ENCODE measurements around the gene PRF1. TPM values are rescaled to one million over a fixed set of nuclear protein-coding genes. Genes with fewer than 3 reads are reported as not detected.

PRF1 gene
- total RNA-seq, 1 experiment from 2014 or later, result 0.26 TPM

GRCh38 chr10:70575486-70575873 lies 27.1 kb downstream of the PRF1 start:
- Histone ChIP-seq H3K9me3 (ENCODE audit: low read length) (no peaks in the 10 kb centered on the region), H4K20me1 (ENCODE audit: insufficient read depth, low read depth, low read length) (no peaks in the 10 kb centered on the region), H2AFZ (ENCODE audit: low read length) (no peak overlapping the region), H3K9ac (ENCODE audit: low read length) (no peak overlapping the region), H3K4me3 (ENCODE audit: low read length) (no peak overlapping the region), H3K4me1 (ENCODE audit: low read length) (peaks cover 9% of the 10 kb centered on the region), H3K27ac (ENCODE audit: low read length) (no peak overlapping the region), H3K36me3 (ENCODE audit: insufficient read depth, low read length) (peaks cover 6% of the 10 kb centered on the region; the same call in 1 of the 2 replicates), H3K79me2 (ENCODE audit: low read length) (no peaks in the 10 kb centered on the region), H3K4me2 (ENCODE audit: low read depth, low read length, poor library complexity, severe bottlenecking) (no peak overlapping the region), H3K9me2 (replicated peaks; ENCODE audit: insufficient read depth, low read length) (no peaks in the 10 kb centered on the region), H3K27me3 (ENCODE audit: low read length) (no peaks in the 10 kb centered on the region)
- DNase-seq, result no peak

GRCh38 chr10:70573599-70574506 lies 28.7 kb downstream of the PRF1 start:
- no peaks in the 10 kb centered on the region for H3K27me3 ChIP-seq (ENCODE audit: low read length)
- no peaks in the 10 kb centered on the region for H3K79me2 ChIP-seq (ENCODE audit: low read length)
- peaks cover 9% of the 10 kb centered on the region for H3K4me1 ChIP-seq (ENCODE audit: low read length)
- no peak for DNase-seq
- 0 out of 2 replicates have a peak, but pooled peaks cover 4% of the 10 kb centered on the region for H4K20me1 ChIP-seq (ENCODE audit: insufficient read depth, low read depth, low read length)
- no peak overlapping the region for H3K4me2 ChIP-seq (ENCODE audit: low read depth, low read length, poor library complexity, severe bottlenecking)
- H3K27ac ChIP-seq (ENCODE audit: low read length), result no peak overlapping the region
- no peaks in the 10 kb centered on the region for H3K9me3 ChIP-seq (ENCODE audit: low read length)
- H2AFZ ChIP-seq (ENCODE audit: low read length), result no peak overlapping the region
- H3K4me3 ChIP-seq (ENCODE audit: low read length), result no peak overlapping the region
- H3K9ac ChIP-seq (ENCODE audit: low read length), result no peak overlapping the region
- H3K9me2 ChIP-seq (replicated peaks; ENCODE audit: insufficient read depth, low read length), result no peaks in the 10 kb centered on the region
- peaks cover 7% of the 10 kb centered on the region; the same call in 1 of the 2 replicates for H3K36me3 ChIP-seq (ENCODE audit: insufficient read depth, low read length)

GRCh38 chr10:70571636-70572439 lies 30.7 kb downstream of the PRF1 start:
- no peaks in the 10 kb centered on the region for H3K9me2 ChIP-seq (replicated peaks; ENCODE audit: insufficient read depth, low read length)
- H3K4me3 ChIP-seq (ENCODE audit: low read length), result no peak overlapping the region
- H3K9ac ChIP-seq (ENCODE audit: low read length), result no peak overlapping the region
- H3K4me2 ChIP-seq (ENCODE audit: low read depth, low read length, poor library complexity, severe bottlenecking), result no peak overlapping the region
- no peak overlapping the region for H3K27ac ChIP-seq (ENCODE audit: low read length)
- H3K4me1 ChIP-seq (ENCODE audit: low read length), result peaks cover 9% of the 10 kb centered on the region
- H3K36me3 ChIP-seq (ENCODE audit: insufficient read depth, low read length), result peaks cover 8% of the 10 kb centered on the region; the same call in 1 of the 2 replicates
- H3K9me3 ChIP-seq (ENCODE audit: low read length), result no peaks in the 10 kb centered on the region
- DNase-seq, result no peak
- peaks cover 15% of the 10 kb centered on the region; the same call in 1 of the 2 replicates for H4K20me1 ChIP-seq (ENCODE audit: insufficient read depth, low read depth, low read length)
- H3K27me3 ChIP-seq (ENCODE audit: low read length), result no peaks in the 10 kb centered on the region
- H3K79me2 ChIP-seq (ENCODE audit: low read length), result no peaks in the 10 kb centered on the region
- no peak overlapping the region for H2AFZ ChIP-seq (ENCODE audit: low read length)

GRCh38 chr10:70571236-70571635 lies 31.3 kb downstream of the PRF1 start:
- Histone ChIP-seq H3K27me3 (ENCODE audit: low read length) (no peaks in the 10 kb centered on the region), H3K4me2 (ENCODE audit: low read depth, low read length, poor library complexity, severe bottlenecking) (no peak overlapping the region), H3K9me2 (replicated peaks; ENCODE audit: insufficient read depth, low read length) (no peaks in the 10 kb centered on the region), H4K20me1 (ENCODE audit: insufficient read depth, low read depth, low read length) (peaks cover 15% of the 10 kb centered on the region; the same call in 1 of the 2 replicates), H3K4me3 (ENCODE audit: low read length) (no peak overlapping the region), H3K4me1 (ENCODE audit: low read length) (peaks cover 9% of the 10 kb centered on the region), H3K79me2 (ENCODE audit: low read length) (no peaks in the 10 kb centered on the region), H3K36me3 (ENCODE audit: insufficient read depth, low read length) (peaks cover 8% of the 10 kb centered on the region; the same call in 1 of the 2 replicates), H3K9me3 (ENCODE audit: low read length) (no peaks in the 10 kb centered on the region), H3K27ac (ENCODE audit: low read length) (no peak overlapping the region), H3K9ac (ENCODE audit: low read length) (no peak overlapping the region), H2AFZ (ENCODE audit: low read length) (no peak overlapping the region)
- no peak for DNase-seq

DNA sequence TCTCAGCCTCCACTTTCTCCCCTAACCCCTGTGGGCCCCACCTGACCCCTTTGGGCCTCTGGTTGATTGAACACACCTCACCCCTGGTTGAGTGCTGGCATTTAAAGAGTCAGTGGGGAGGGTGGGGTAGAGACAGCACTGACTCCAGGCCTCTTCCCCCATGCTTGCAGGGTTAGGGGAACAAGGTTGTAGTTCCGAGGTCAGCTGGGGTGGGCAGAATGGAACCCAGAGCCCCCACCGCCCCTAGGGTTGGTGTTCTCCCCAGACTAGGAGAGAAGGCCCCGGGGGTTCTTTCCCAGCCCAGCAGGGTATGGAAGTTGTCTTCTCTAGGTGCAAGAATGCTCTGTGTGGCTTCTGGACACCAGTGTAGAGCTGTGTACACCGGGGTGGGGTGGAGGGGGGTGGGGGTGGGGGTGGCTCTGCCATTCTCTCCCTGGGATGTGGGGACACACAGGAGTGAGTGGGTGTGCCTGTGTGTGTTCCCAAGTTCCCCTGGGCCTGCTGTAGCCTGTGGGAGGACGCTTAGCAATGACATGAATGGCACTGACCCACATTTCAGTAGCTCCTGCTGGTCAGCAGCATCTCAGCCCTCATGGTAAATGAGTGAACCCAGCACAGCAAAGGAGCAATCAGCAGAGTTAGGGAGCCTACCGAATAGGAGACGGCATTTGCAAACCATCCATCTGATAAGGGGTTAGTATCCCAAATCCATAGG lies 33.6 kb downstream of the PRF1 start:
- Histone ChIP-seq H3K4me2 (ENCODE audit: low read depth, low read length, poor library complexity, severe bottlenecking) (no peak overlapping the region), H3K4me3 (ENCODE audit: low read length) (no peak overlapping the region), H3K27me3 (ENCODE audit: low read length) (no peaks in the 10 kb centered on the region), H3K9me3 (ENCODE audit: low read length) (no peaks in the 10 kb centered on the region), H4K20me1 (ENCODE audit: insufficient read depth, low read depth, low read length) (peaks cover 15% of the 10 kb centered on the region; the same call in 1 of the 2 replicates), H3K4me1 (ENCODE audit: low read length) (no peaks in the 10 kb centered on the region), H3K9ac (ENCODE audit: low read length) (no peak overlapping the region), H2AFZ (ENCODE audit: low read length) (no peak overlapping the region), H3K79me2 (ENCODE audit: low read length) (no peaks in the 10 kb centered on the region), H3K36me3 (ENCODE audit: insufficient read depth, low read length) (peaks cover 8% of the 10 kb centered on the region; the same call in 1 of the 2 replicates), H3K9me2 (replicated peaks; ENCODE audit: insufficient read depth, low read length) (no peaks in the 10 kb centered on the region), H3K27ac (ENCODE audit: low read length) (no peak overlapping the region)
- no peak for DNase-seq

DNA sequence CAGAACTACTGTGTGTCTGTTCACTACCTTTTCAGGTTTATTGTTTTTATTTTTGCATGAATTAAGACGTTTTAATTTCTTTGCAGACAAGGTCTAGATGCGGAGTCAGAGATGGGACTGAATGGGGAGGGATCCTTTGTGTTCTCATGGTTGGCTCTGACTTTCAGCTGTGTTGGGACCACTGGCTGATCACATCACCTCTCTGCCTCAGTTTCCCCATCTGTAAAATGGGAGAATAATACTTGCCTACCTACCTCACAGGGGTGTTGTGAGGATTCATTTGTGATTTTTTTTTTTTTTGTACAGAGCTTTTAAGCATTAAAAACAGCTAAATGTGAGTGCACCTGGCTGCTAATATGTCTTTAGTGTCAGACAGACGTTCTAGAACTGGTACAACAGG lies 34.4 kb downstream of the PRF1 start:
- Histone ChIP-seq H3K9me2 (replicated peaks; ENCODE audit: insufficient read depth, low read length) (no peaks in the 10 kb centered on the region), H3K4me3 (ENCODE audit: low read length) (no peak overlapping the region), H3K4me1 (ENCODE audit: low read length) (no peaks in the 10 kb centered on the region), H3K36me3 (ENCODE audit: insufficient read depth, low read length) (peaks cover 8% of the 10 kb centered on the region; the same call in 1 of the 2 replicates), H3K9ac (ENCODE audit: low read length) (no peak overlapping the region), H3K9me3 (ENCODE audit: low read length) (no peaks in the 10 kb centered on the region), H3K4me2 (ENCODE audit: low read depth, low read length, poor library complexity, severe bottlenecking) (no peak overlapping the region), H3K79me2 (ENCODE audit: low read length) (no peaks in the 10 kb centered on the region), H4K20me1 (ENCODE audit: insufficient read depth, low read depth, low read length) (peaks cover 15% of the 10 kb centered on the region; the same call in 1 of the 2 replicates), H3K27ac (ENCODE audit: low read length) (no peak overlapping the region), H2AFZ (ENCODE audit: low read length) (no peak overlapping the region), H3K27me3 (ENCODE audit: low read length) (no peaks in the 10 kb centered on the region)
- DNase-seq, result no peak

- no peaks in the 10 kb centered on the region for H3K27me3 ChIP-seq (ENCODE audit: low read length)
- H3K4me3 ChIP-seq (ENCODE audit: low read length), result no peak overlapping the region
- no peak overlapping the region for H3K9ac ChIP-seq (ENCODE audit: low read length)
- no peaks in the 10 kb centered on the region for H3K79me2 ChIP-seq (ENCODE audit: low read length)
- H2AFZ ChIP-seq (ENCODE audit: low read length), result no peak overlapping the region
- peaks cover 8% of the 10 kb centered on the region; the same call in 1 of the 2 replicates for H3K36me3 ChIP-seq (ENCODE audit: insufficient read depth, low read length)
- H3K4me1 ChIP-seq (ENCODE audit: low read length), result no peaks in the 10 kb centered on the region
- no peaks in the 10 kb centered on the region for H3K9me2 ChIP-seq (replicated peaks; ENCODE audit: insufficient read depth, low read length)
- no peak overlapping the region for H3K27ac ChIP-seq (ENCODE audit: low read length)
- peaks cover 15% of the 10 kb centered on the region; the same call in 1 of the 2 replicates for H4K20me1 ChIP-seq (ENCODE audit: insufficient read depth, low read depth, low read length)
- DNase-seq, result no peak
- H3K4me2 ChIP-seq (ENCODE audit: low read depth, low read length, poor library complexity, severe bottlenecking), result no peak overlapping the region
- H3K9me3 ChIP-seq (ENCODE audit: low read length), result no peaks in the 10 kb centered on the region
Measured at GRCh38 chr10:70567603-70568002, 34.9 kb downstream of the PRF1 start.

Data from Karpas-422 (cell line).